Central memory CD8-positive, alpha-beta T cell (primary cell): ENCODE results near the gene NADK2.
"Not testable (repeated sequence)": the region's sequence is repeated elsewhere in the genome, so short reads cannot be mapped to it uniquely, and the experiment has no call there.

Experiments
- ATAC-seq: fragments of 150-1000 bp; cut with Tn5 transposase; replicated peaks from 2 replicates; pipeline ENCODE4 v1.10.0; 2022; ENCODE audit warnings: mild to moderate bottlenecking, moderate FRiP score, moderate number of reproducible peaks; ENCODE audit not compliant: poor library complexity, severe bottlenecking; ENCODE audit errors: extremely low read depth
- DNase-seq, 2 donors: peaks; one replicate each; pipeline ENCODE4 v3.0.0; 2021; ENCODE audit warnings: low spot score in 2 of 2
- H3K27ac Mint-ChIP-seq: one replicate; pipeline ENCODE4 v1.8.0; 2022; ENCODE audit warnings: low read depth, mild to moderate bottlenecking, moderate library complexity, mixed read lengths
- H3K27me3 Mint-ChIP-seq: one replicate; pipeline ENCODE4 v1.8.0; 2022; ENCODE audit warnings: mixed read lengths
- H3K36me3 Mint-ChIP-seq: one replicate; pipeline ENCODE4 v1.8.0; 2022; ENCODE audit warnings: mild to moderate bottlenecking, moderate library complexity, mixed read lengths; ENCODE audit not compliant: insufficient read depth
- H3K4me1 Mint-ChIP-seq: one replicate; pipeline ENCODE4 v1.8.0; 2022; ENCODE audit warnings: mixed read lengths
- H3K4me3 Mint-ChIP-seq: one replicate; pipeline ENCODE4 v1.8.0; 2022; ENCODE audit warnings: mild to moderate bottlenecking, moderate library complexity, mixed read lengths
- H3K9me3 Mint-ChIP-seq: one replicate; pipeline ENCODE4 v1.8.0; 2022; ENCODE audit warnings: mixed read lengths

Gene NADK2

DNA sequence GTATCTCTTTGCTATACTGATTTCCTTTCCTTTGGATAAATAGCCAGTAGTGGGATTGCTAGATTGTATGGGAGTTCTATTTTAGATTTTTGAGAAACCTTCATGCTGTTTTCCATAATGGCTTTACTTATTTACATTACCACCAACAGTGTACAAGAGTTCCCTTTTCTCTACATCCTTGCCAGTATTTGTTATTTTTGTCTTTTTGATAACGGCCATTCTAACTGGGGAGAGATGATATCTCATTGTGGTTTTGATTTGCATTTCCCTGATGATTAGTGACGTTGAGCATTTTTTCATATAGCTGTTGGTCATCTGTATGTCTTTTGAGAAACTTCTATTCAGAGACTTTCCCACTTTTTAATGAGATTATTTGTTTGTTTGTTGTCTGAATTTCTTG is 25.8 kb downstream of the NADK2 start:
- H3K9me3 Mint-ChIP-seq, result no peaks in the 10 kb centered on the region
- ATAC-seq (no peak), DNase-seq (no peak)
- peaks cover 23% of the 10 kb centered on the region for H3K36me3 Mint-ChIP-seq
- no peaks in the 10 kb centered on the region for H3K4me1 Mint-ChIP-seq
- no peak overlapping the region for H3K4me3 Mint-ChIP-seq
- H3K27me3 Mint-ChIP-seq, result no peaks in the 10 kb centered on the region
- H3K27ac Mint-ChIP-seq, result no peak overlapping the region

DNA sequence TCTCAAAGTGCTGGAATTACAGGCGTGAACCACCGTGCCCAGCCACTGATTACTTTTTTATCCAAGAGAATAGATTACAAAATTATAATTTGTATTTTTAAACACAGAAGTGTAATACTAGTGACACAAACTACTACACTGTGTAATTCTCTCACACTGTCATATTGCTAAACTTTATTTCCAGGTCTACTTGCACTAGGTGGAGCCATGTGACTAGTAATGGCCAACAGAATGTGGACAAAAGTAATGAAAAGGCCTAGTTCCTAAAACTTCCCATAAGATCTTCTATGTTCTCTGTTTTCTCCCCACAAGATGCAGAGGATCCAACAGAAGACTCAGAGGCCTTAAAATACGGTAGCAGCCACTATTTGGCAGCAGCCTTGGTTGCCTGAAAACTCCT is 27.3 kb downstream of the NADK2 start:
- H3K27ac Mint-ChIP-seq, result no peak overlapping the region
- no peaks in the 10 kb centered on the region for H3K4me1 Mint-ChIP-seq
- DNase-seq (no peak), ATAC-seq (no peak)
- H3K9me3 Mint-ChIP-seq, result no peaks in the 10 kb centered on the region
- H3K27me3 Mint-ChIP-seq, result no peaks in the 10 kb centered on the region
- H3K36me3 Mint-ChIP-seq, result peaks cover 18% of the 10 kb centered on the region
- no peak overlapping the region for H3K4me3 Mint-ChIP-seq

DNA sequence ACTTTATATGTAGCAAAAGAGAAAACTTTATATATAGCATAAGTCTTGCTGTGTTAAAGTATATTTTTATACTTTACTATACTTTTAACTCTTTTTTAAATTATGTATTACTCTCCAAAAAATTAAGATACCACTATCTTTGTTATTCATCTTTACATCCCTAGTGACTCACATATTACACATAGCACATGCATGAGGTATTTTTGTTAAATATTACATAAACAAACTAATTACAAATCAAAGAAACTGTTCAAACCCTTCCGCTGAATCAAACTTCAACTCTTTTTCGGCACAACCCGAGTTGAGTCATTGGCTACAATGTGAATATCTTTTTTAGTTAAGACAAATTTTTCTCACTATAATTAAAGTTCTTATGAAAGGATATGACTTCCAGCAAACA is 32.1 kb downstream of the NADK2 start:
- peaks cover 13% of the 10 kb centered on the region for H3K36me3 Mint-ChIP-seq
- no peak for ATAC-seq
- DNase-seq, result no peak
- H3K9me3 Mint-ChIP-seq, result no peaks in the 10 kb centered on the region
- no peak overlapping the region for H3K4me3 Mint-ChIP-seq
- no peak overlapping the region for H3K27ac Mint-ChIP-seq
- H3K4me1 Mint-ChIP-seq, result no peaks in the 10 kb centered on the region
- no peaks in the 10 kb centered on the region for H3K27me3 Mint-ChIP-seq

DNA sequence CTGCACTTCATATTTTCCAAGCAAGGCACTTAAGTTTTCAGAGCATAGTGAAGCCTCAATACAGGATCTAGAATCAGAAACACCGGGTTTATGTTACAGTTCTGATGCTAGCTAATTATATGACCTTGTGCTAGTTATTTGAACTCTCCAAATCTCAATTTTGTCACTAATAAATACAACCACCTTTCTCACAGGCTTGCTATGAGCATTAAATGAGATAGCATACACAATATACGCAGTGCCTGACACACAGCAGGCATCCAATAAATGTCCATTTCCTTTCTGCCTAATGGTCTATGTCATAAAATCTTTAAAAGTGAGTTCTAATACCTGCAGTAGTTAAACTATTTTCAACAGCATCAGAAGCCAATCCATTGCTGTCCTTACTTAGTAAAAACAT is 32.9 kb downstream of the NADK2 start:
- DNase-seq, result no peak
- no peak overlapping the region for H3K4me3 Mint-ChIP-seq
- H3K4me1 Mint-ChIP-seq, result no peaks in the 10 kb centered on the region
- H3K9me3 Mint-ChIP-seq, result no peaks in the 10 kb centered on the region
- H3K27ac Mint-ChIP-seq, result no peak overlapping the region
- peaks cover 13% of the 10 kb centered on the region for H3K36me3 Mint-ChIP-seq
- ATAC-seq, result no peak
- no peaks in the 10 kb centered on the region for H3K27me3 Mint-ChIP-seq

DNA sequence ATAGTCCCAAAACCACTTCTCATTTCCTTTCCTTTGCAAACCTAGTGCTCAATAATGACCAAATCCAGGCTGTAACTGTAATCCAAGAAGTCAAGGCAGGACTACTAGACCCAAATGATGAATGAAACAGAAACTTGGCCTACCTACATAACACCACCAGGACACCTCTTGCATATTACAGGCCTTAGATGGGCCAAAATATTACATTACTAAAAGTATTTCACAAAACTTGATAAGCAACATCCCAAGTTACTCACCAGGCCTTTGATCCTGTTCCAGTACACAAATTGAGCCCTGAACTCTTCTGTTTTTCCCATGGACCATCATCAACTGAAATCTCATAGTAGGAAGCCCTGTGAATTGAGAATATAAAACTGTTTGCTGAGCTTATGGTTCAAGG is 34.8 kb downstream of the NADK2 start:
- H3K36me3 Mint-ChIP-seq, result peaks cover 10% of the 10 kb centered on the region
- ATAC-seq (no peak), DNase-seq (no peak)
- H3K4me3 Mint-ChIP-seq, result no peak overlapping the region
- no peaks in the 10 kb centered on the region for H3K4me1 Mint-ChIP-seq
- no peaks in the 10 kb centered on the region for H3K9me3 Mint-ChIP-seq
- no peak overlapping the region for H3K27ac Mint-ChIP-seq
- no peaks in the 10 kb centered on the region for H3K27me3 Mint-ChIP-seq

DNA sequence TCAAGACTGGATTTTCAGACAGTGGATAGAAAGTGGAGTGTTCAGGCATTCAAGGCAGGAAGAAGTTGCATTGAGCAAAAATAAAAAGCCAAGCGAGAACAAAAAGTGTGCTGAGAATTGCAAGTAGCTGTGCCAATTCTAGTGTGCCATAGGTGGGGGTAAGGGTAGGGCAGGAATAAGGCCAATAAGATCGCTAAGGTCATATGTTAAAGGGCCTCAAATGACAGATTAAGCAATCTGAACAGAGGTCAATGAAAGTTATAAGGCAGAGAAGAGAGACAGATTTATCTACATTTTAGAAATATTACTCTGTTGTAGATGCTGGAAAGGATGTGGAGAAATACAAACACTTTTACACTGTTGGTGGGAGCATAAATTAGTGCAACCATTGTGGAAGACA is 36.4 kb downstream of the NADK2 start:
- ATAC-seq (no peak), DNase-seq (no peak)
- Mint-ChIP-seq H3K9me3 (no peaks in the 10 kb centered on the region), H3K27me3 (no peaks in the 10 kb centered on the region), H3K4me1 (no peaks in the 10 kb centered on the region), H3K36me3 (peaks cover 10% of the 10 kb centered on the region), H3K4me3 (no peak overlapping the region), H3K27ac (no peak overlapping the region)

DNA sequence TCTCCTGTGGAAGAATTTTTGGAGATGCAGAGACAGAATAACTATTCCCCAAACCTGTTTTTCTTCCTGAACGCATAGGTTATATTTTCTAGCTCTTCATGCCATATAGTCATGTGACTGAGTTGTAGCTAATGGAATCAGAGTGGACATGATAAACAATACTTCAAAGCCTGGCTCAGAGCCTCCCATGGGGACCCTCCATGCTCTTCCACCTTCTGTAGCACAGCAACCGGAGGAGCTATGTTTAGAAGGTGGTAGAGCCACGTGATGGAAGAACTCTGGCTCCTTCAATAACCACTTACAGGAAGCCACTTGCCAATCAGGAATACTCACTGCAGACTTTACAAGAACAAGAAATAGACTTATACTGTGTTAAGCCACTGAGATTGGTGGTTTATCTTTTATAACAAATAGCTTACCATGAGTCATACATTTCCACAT is 39.2 kb downstream of the NADK2 start:
- Mint-ChIP-seq H3K4me1 (no peaks in the 10 kb centered on the region), H3K4me3 (no peak overlapping the region), H3K36me3 (peaks cover 14% of the 10 kb centered on the region), H3K9me3 (no peaks in the 10 kb centered on the region), H3K27ac (no peak overlapping the region), H3K27me3 (no peaks in the 10 kb centered on the region)
- no peak for DNase-seq
- no peak for ATAC-seq

DNA sequence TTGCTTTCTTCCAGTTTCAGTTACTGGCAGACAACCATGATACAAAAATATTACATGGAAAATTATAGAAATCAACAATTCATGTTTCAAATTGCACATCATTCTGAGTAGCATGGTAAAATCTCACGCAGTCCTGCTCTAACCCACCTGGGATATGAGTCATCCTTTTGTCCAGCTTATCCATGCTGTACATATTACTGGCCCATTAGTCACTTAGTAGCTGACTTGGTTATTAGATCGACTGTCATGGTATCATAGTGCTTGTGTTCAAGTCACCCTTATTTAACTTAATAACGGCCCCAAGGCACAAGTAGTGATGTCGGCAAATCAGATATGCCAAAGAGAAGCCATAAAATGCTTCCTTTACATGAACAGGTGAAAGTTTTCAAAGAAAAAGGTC is 41.2 kb downstream of the NADK2 start:
- peaks cover 16% of the 10 kb centered on the region for H3K36me3 Mint-ChIP-seq
- H3K4me3 Mint-ChIP-seq, result no peak overlapping the region
- H3K4me1 Mint-ChIP-seq, result no peaks in the 10 kb centered on the region
- H3K27ac Mint-ChIP-seq, result no peak overlapping the region
- H3K9me3 Mint-ChIP-seq, result no peaks in the 10 kb centered on the region
- H3K27me3 Mint-ChIP-seq, result no peaks in the 10 kb centered on the region
- ATAC-seq (no peak), DNase-seq (no peak)

DNA sequence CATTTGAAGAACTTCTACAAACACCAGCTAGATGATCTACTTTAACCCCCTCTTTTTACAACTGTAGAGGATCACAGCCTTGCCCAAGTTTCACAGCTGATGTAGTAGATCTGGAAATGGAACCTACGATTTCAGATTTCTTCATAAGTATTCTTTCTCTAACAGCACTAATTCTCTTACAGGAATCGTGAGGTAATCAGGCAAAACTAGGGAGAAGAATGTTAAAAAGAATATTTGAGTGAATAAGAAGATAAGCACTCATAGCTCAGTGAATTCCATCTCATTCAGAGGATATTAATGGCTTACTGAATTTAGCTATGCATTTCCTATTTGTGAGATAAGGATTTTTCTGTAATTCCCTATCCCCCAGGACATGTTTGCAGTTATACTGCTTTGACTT is 42.1 kb downstream of the NADK2 start:
- H3K27me3 Mint-ChIP-seq, result no peaks in the 10 kb centered on the region
- H3K36me3 Mint-ChIP-seq, result peaks cover 16% of the 10 kb centered on the region
- ATAC-seq (no peak), DNase-seq (no peak)
- H3K9me3 Mint-ChIP-seq, result no peaks in the 10 kb centered on the region
- no peak overlapping the region for H3K4me3 Mint-ChIP-seq
- H3K27ac Mint-ChIP-seq, result no peak overlapping the region
- H3K4me1 Mint-ChIP-seq, result no peaks in the 10 kb centered on the region

DNA sequence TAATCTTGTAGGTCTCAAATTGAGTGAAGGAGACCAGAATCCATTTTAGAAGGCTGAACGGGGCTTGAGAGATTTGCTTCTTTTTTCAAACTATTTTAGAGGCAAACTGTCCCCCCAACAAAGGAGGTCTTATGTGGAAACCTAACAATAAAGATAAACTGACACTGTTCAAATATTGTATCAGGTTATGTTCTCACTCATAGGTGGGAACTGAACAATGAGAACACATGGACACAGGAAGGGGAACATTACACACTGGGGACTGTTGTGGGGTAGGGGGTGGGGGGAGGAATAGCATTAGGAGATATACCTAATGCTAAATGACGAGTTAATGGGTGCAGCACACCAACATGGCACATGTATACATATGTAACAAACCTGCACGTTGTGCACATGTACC is 42.9 kb downstream of the NADK2 start:
- not testable (repeated sequence) for H3K27ac Mint-ChIP-seq, H3K4me1 Mint-ChIP-seq, ATAC-seq, DNase-seq, H3K27me3 Mint-ChIP-seq, H3K9me3 Mint-ChIP-seq, H3K4me3 Mint-ChIP-seq
- peaks cover 14% of the 10 kb centered on the region for H3K36me3 Mint-ChIP-seq

DNA sequence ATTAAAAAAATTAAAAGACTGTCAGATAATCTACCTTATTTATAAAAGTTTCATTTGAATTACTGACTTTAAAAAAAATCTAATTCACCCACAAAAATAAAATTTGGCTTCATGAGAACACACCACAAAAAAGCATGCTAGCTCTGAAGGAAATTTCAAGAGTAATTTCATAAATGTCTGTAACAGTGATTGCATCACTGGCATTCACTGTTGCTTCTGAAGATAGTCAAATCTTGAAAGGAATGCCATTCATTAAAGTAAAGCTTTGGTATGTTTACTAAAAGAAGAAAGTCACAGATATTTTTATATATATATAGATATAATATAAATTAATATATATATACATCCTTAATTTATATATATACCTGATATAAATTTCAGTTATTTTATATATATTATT is 43.4 kb downstream of the NADK2 start:
- H3K36me3 Mint-ChIP-seq, result peaks cover 13% of the 10 kb centered on the region
- no peak overlapping the region for H3K4me3 Mint-ChIP-seq
- H3K27ac Mint-ChIP-seq, result no peak overlapping the region
- no peaks in the 10 kb centered on the region for H3K27me3 Mint-ChIP-seq
- H3K4me1 Mint-ChIP-seq, result no peaks in the 10 kb centered on the region
- DNase-seq, result no peak
- H3K9me3 Mint-ChIP-seq, result no peaks in the 10 kb centered on the region
- no peak for ATAC-seq

DNA sequence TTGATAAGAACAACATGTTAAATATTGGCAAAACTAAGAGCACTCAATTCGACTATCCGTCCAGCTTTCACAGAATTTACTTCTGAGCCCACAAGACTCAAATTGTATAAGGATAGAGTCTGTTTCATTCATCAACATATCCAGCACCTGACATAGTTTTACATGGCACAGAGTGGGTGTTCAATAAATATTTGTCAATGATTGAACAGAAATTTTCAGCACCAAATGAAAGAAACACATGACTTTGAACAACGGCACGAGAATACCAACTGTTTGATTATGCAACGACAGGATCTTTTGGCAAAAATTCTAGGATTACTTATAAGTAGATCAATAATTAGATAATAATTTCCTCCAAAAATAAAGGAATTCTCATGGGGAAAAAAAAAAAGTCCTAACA is 48.0 kb downstream of the NADK2 start:
- H3K27ac Mint-ChIP-seq, result no peak overlapping the region
- ATAC-seq (no peak), DNase-seq (no peak)
- H3K4me3 Mint-ChIP-seq, result no peak overlapping the region
- no peaks in the 10 kb centered on the region for H3K9me3 Mint-ChIP-seq
- no peaks in the 10 kb centered on the region for H3K4me1 Mint-ChIP-seq
- peaks cover 11% of the 10 kb centered on the region for H3K36me3 Mint-ChIP-seq
- H3K27me3 Mint-ChIP-seq, result no peaks in the 10 kb centered on the region

DNA sequence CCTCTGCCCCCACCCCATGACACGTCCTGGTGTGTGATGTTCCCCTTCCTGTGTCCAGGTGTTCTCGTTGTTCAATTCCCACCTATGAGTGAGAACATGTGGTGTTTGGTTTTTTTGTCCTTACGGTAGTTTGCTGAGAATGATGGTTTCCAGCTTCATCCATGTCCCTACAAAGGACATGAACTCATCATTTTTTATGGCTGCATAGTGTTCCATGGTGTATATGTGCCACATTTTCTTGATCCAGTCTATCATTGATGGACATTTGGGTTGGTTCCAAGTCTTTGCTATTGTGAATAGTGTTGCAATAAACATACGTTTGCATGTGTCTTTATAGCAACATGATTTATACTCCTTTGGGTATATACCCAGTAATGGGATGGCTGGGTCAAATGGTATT is 57.3 kb downstream of the NADK2 start:
- not testable (repeated sequence) for H3K9me3 Mint-ChIP-seq, DNase-seq, H3K4me3 Mint-ChIP-seq, H3K27me3 Mint-ChIP-seq, H3K27ac Mint-ChIP-seq, ATAC-seq
- peaks cover 11% of the 10 kb centered on the region for H3K4me1 Mint-ChIP-seq
- peaks cover 19% of the 10 kb centered on the region for H3K36me3 Mint-ChIP-seq

DNA sequence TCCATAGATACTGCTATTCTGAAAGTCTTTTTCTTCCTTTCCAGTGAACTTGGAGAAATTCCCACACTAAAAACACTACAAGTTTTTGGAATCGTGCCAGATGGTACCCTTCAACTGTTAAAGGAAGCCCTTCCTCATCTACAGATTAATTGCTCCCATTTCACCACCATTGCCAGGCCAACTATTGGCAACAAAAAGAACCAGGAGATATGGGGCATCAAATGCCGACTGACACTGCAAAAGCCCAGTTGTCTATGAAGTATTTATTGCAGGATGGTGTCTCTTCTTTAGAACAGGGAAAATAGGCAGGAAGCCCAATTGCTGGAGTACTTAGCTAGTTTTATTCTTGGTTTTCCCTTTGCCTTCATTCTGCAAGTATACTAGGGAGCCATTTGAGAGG is 60.0 kb downstream of the NADK2 start:
- Mint-ChIP-seq H3K4me3 (no peak overlapping the region), H3K27me3 (no peaks in the 10 kb centered on the region), H3K27ac (no peak overlapping the region), H3K36me3 (peaks cover 25% of the 10 kb centered on the region), H3K9me3 (no peaks in the 10 kb centered on the region), H3K4me1 (no peaks in the 10 kb centered on the region)
- DNase-seq (no peak), ATAC-seq (no peak)
